Endothelial cell of umbilical vein (primary cell): ENCODE results near the gene PCDH19. TPM values are rescaled to one million over a fixed set of nuclear protein-coding genes. Genes with fewer than 3 reads are reported as not detected.

Experiments
- BruUV-seq: library from RNA; stranded (reverse); fragments of 400-500 nt; replicated peaks from 2 replicates; lab custom pipeline; 2021; lab: Mats Ljungman, UMichigan
- CTCF ChIA-PET: fragments of 300-600, 350-600 bp; sonication (Branson Sonifier 250); formaldehyde crosslinking; loops from one replicate; lab custom pipeline; 2021; ENCODE audit warnings: antibody characterized with exemption, inconsistent platforms; lab: Charles Lee
- POLR2A ChIA-PET: fragments of 300-600, 350-600 bp; sonication (Branson Sonifier 250); formaldehyde crosslinking; loops from one replicate; lab custom pipeline; 2021; ENCODE audit warnings: antibody characterized with exemption, inconsistent platforms; lab: Charles Lee
- DNase-seq: peaks from one replicate; pipeline ENCODE4 v3.0.0-alpha.2; 2011; ENCODE audit warnings: low read depth, low spot score
- FAIRE-seq: peaks from 2 replicates; lab custom pipeline; 2011; peaks lifted over from hg19 to GRCh38; lab: Jason Lieb, UNC
- H2AFZ ChIP-seq: 2 replicates; pipeline ENCODE4 v1.6.0; 2012; ENCODE audit warnings: low read depth, low read length, control low read depth, inconsistent platforms
- H3K27ac ChIP-seq: 2 replicates; pipeline ENCODE4 v1.5.1; 2011; ENCODE audit warnings: low read depth, mild to moderate bottlenecking, control low read depth, low read length, moderate library complexity; ENCODE audit not compliant: insufficient read depth
- H3K27me3 ChIP-seq, 2 experiments: 2 replicates each; pipeline versions ENCODE4 v1.6.0 to v1.6.1; 2011; ENCODE audit warnings: low read length in 2 of 2, mixed read lengths in 1 of 2; ENCODE audit not compliant: control insufficient read depth in 2 of 2, insufficient read depth in 2 of 2
- H3K36me3 ChIP-seq, 2 experiments: 2 replicates in 1 of 2; 3 replicates in 1 of 2; pipeline ENCODE4 v1.5.1; 2011; ENCODE audit warnings: low read length in 2 of 2, mild to moderate bottlenecking in 1 of 2, moderate library complexity in 1 of 2; ENCODE audit not compliant: control insufficient read depth in 2 of 2, insufficient read depth in 2 of 2; ENCODE audit errors: extremely low read depth in 1 of 2
- H3K4me1 ChIP-seq: 3 replicates; pipeline ENCODE4 v1.5.1; 2011; ENCODE audit warnings: mild to moderate bottlenecking, low read length; ENCODE audit not compliant: control insufficient read depth, insufficient read depth; ENCODE audit errors: extremely low read depth
- H3K4me2 ChIP-seq: 2 replicates; pipeline ENCODE4 v1.6.1; 2011; ENCODE audit warnings: low read length, control low read depth, mixed read lengths; ENCODE audit not compliant: insufficient read depth
- H3K4me3 ChIP-seq, 3 experiments: fragments of 200-600 bp in 1 of 3; sonication (generic), shearing (Covaris generic) in 1 of 3; replicated peaks in 1 of 3; 2 replicates each; pipeline ENCODE4 v1.5.1; 2011 to 2016; ENCODE audit warnings: control low read depth in 3 of 3, low read length in 3 of 3, mild to moderate bottlenecking in 2 of 3, inconsistent platforms in 1 of 3, low read depth in 1 of 3, moderate library complexity in 1 of 3; ENCODE audit not compliant: insufficient read depth in 1 of 3
- H3K79me2 ChIP-seq: 2 replicates; pipeline ENCODE4 v1.6.0; 2012; ENCODE audit warnings: low read length, inconsistent platforms; ENCODE audit not compliant: control insufficient read depth, insufficient read depth
- H3K9ac ChIP-seq: replicated peaks from 2 replicates; pipeline ENCODE3; 2011; ENCODE audit warnings: low read length, control low read depth; ENCODE audit not compliant: insufficient read depth; ENCODE audit errors: extremely low read depth
- H3K9me1 ChIP-seq: replicated peaks from 3 replicates; pipeline ENCODE4 v1.6.0; 2011; ENCODE audit warnings: mild to moderate bottlenecking, low read length; ENCODE audit not compliant: control insufficient read depth, insufficient read depth; ENCODE audit errors: extremely low read depth
- H3K9me3 ChIP-seq: replicated peaks from 2 replicates; pipeline ENCODE4 v1.5.1; 2012; ENCODE audit warnings: low read length, inconsistent platforms; ENCODE audit not compliant: control insufficient read depth, insufficient read depth
- H4K20me1 ChIP-seq: replicated peaks from 2 replicates; pipeline ENCODE3; 2011; ENCODE audit warnings: mild to moderate bottlenecking, low read length; ENCODE audit not compliant: control insufficient read depth, insufficient read depth; ENCODE audit errors: extremely low read depth
- CTCF ChIP-seq, 2 donors: IDR thresholded peaks; 1 replicate in 1 of 2; 2 replicates in 1 of 2; pipeline ENCODE4 v1.5.1; 2011; ENCODE audit warnings: low read length in 2 of 2, mild to moderate bottlenecking in 2 of 2, moderate library complexity in 2 of 2, control low read depth in 1 of 2, inconsistent platforms in 1 of 2, low read depth in 1 of 2; ENCODE audit not compliant: insufficient read depth in 1 of 2; ENCODE audit errors: extremely low read depth in 1 of 2
- EZH2 ChIP-seq: IDR thresholded peaks from 2 replicates; pipeline ENCODE4 v1.6.1; 2012; ENCODE audit warnings: borderline replicate concordance, low read depth, mild to moderate bottlenecking, moderate library complexity, low read length, inconsistent platforms; ENCODE audit not compliant: severe bottlenecking
- GATA2 ChIP-seq: IDR thresholded peaks from 2 replicates; pipeline ENCODE4 v1.7.0; 2011; ENCODE audit warnings: low read depth, mild to moderate bottlenecking, moderate library complexity, mixed read lengths, low read length; ENCODE audit not compliant: insufficient read length, insufficient read depth
- JUN ChIP-seq: IDR thresholded peaks from 2 replicates; pipeline ENCODE4 v1.6.1; 2011; ENCODE audit warnings: borderline replicate concordance, low read depth; ENCODE audit not compliant: insufficient read length, insufficient read depth
- MYC ChIP-seq: IDR thresholded peaks from one replicate; pipeline ENCODE4 v1.6.1; 2011; ENCODE audit warnings: mild to moderate bottlenecking, low read depth, low read length
- POLR2A ChIP-seq: IDR thresholded peaks from 2 replicates; pipeline ENCODE4 v1.6.1; 2012; ENCODE audit warnings: low read depth, mild to moderate bottlenecking, control low read depth, low read length
- POLR2AphosphoS5 ChIP-seq: IDR thresholded peaks from 2 replicates; pipeline ENCODE4 v1.6.1; 2012; ENCODE audit warnings: low read depth, mild to moderate bottlenecking, control low read depth, low read length, moderate library complexity; ENCODE audit not compliant: insufficient read depth
- dilution Hi-C: fragments of 300-500 bp; cut with MboI; formaldehyde crosslinking; loops from one replicate; pipeline ENCODE4 v1.15.0; 2019; ENCODE audit warnings: low sequenced_read_pairs; ENCODE audit not compliant: extremely low pct_ligation_motif_present
- intact Hi-C: fragments of 100-400 bp; cut with micrococcal nuclease; formaldehyde crosslinking; loops from one replicate; pipeline ENCODE4 v1.10.0; 2022
- polyA plus RNA-seq, 4 experiments: library from polyadenylated mRNA; depleted of rRNA in 3 of 4; stranded (reverse) in 3 of 4; unstranded in 1 of 4; fragments of >200 nt; gene quantifications; 2 replicates each; pipeline versions ENCODE4 v1.2.1 to v1.2.3, GENCODE V29; 2011 to 2012; ENCODE audit warnings: missing spikeins in 1 of 4
- total RNA-seq: library from RNA; stranded (reverse); gene quantifications from 2 replicates; pipeline ENCODE4 v1.2.3, GENCODE V29; 2021

Gene PCDH19
- total and polyA plus RNA-seq, 2 donors (not counting 3 experiments of a cell fraction or from before 2014, with no cell fraction given): 1.2 to 4.3 TPM

- no peaks in the 10 kb centered on the region for H3K36me3 ChIP-seq
- H3K9me1 ChIP-seq: no peaks in the 10 kb centered on the region
- ChIA-PET CTCF (interaction anchor here (0.5 to 2.0 kb wide), 3 partner anchors 11 to 45 kb away, joined by 4 to 12 read pairs (median 9); no protein-coding TSS in a partner anchor), POLR2A (no interaction called here)
- no peaks in the 10 kb centered on the region for H3K27me3 ChIP-seq
- no peaks in the 10 kb centered on the region for H3K79me2 ChIP-seq
- H3K4me3 ChIP-seq: no peak overlapping the region
- H3K27ac ChIP-seq: no peak overlapping the region
- no peak overlapping the region for H3K9ac ChIP-seq
- no peak overlapping the region for H2AFZ ChIP-seq
- no peak for TF ChIP-seq POLR2A
- TF ChIP-seq EZH2: no peak
- no peak for TF ChIP-seq JUN
- TF ChIP-seq CTCF (IDR thresholded peaks at IDR 0.05; ENCODE audit: extremely low read depth in 1 of 2, insufficient read depth in 1 of 2, low read depth in 1 of 2, low read length in 2 of 2): peak in 1 of 2 donors; percentile 5
- TF ChIP-seq MYC: no peak
- no peak for TF ChIP-seq GATA2
- TF ChIP-seq POLR2AphosphoS5: no peak
- H3K9me3 ChIP-seq: no peaks in the 10 kb centered on the region
- intact Hi-C loops: loop anchor here (5.0 kb wide), 1 partner anchor 44 kb away; the partner anchor contains the start of gene PCDH19
- DNase-seq (no peak), FAIRE-seq (peak; percentile 48)
- dilution Hi-C loops: no loop called here
- no peaks in the 10 kb centered on the region for H4K20me1 ChIP-seq
- no peaks in the 10 kb centered on the region for H3K4me1 ChIP-seq
- BruUV-seq: no TSS peak
- no peak overlapping the region for H3K4me2 ChIP-seq
Observed at GRCh38 chrX:100368167-100368566, 41.9 kb downstream of the PCDH19 start.
